8988T (cell line): ENCODE measurements around the gene ACAP2.

ENCODE experiments used
- DNase-seq: peaks from one replicate; pipeline ENCODE4 v3.0.0; 2011

The ACAP2 gene

DNA sequence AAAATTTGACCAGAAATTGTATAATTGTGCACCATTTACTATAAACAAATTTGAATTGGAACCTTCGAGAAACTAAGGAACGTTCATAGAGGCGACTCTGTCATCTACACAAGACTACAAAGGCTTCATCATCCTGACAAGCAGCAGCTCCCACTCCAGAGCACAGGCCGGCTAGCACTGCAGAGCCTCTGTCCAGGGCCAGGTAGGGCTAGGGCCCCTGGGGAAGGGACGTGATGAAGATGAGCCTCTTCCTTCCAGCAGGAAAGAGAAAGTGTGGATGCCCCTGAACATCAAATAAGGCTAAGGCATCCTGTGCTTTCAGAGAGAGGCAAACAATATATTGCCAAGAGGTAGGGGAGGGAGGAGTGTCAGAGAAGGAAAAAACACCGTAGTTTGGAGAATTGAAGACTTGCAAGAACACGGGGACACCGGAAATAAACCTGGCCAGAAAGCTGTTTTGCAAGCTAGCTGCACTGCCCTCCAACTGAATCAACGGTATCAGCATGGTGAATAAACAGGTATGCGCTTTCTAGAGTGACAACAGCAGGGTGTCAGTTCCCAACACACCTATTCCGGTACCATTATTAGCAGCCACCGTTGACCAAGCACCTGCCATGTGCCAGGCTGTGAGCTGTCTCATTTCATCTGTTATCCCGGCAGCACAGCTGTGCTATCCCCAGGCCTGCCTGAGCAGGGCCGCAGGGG is 184.2 kb downstream of the ACAP2 start:
- no peak for DNase-seq

DNA sequence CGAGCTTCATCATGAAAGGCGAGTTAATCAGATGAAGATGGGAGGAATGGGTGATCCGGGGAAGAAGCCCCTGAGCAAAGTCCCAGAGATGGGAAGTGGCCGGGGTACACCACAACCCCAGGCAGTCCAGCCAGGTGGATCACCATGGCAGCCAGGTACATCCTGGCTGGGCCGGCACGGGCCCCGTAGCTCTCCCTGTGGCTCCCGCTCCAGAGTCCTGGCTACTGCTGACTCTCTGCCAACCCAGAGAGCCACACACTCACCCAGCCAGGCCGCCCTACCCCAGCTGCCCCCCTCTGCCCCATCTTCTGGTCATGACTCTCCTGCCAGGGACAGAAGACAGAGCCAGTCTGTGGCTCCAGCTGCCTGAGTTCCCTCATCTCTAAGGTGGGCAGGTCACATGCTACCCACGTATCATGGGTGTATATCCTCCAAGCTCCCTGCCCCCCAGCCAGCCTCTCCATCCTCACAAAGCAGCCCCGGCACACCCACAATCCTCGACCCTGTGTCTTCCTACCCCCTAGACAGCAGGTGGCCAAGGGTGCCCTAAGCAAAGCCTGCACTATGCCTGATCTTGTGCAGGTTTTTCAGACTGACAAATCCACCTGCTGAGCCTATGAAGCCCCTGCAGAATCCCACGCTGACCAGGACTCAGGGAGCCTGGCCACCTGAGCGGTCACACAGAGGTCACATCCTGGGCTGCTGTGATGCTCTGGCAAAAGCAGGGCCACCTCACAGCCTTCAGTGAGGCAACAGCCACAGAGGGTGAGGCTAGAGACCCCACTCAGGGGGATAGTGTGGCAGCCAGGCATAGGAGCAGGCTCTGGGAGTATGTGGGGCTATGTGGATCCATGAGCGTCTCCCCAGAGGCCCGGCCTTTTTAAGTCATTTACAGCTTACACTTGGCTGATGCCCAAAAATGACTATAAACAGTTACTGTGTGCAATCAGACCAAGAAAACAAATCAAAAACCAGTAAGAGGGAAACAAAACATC is 185.1 kb downstream of the ACAP2 start:
- DNase-seq: no peak

GRCh38 chr3:195256639-195257453 is 186.0 kb downstream of the ACAP2 start:
- DNase-seq: no peak

DNA sequence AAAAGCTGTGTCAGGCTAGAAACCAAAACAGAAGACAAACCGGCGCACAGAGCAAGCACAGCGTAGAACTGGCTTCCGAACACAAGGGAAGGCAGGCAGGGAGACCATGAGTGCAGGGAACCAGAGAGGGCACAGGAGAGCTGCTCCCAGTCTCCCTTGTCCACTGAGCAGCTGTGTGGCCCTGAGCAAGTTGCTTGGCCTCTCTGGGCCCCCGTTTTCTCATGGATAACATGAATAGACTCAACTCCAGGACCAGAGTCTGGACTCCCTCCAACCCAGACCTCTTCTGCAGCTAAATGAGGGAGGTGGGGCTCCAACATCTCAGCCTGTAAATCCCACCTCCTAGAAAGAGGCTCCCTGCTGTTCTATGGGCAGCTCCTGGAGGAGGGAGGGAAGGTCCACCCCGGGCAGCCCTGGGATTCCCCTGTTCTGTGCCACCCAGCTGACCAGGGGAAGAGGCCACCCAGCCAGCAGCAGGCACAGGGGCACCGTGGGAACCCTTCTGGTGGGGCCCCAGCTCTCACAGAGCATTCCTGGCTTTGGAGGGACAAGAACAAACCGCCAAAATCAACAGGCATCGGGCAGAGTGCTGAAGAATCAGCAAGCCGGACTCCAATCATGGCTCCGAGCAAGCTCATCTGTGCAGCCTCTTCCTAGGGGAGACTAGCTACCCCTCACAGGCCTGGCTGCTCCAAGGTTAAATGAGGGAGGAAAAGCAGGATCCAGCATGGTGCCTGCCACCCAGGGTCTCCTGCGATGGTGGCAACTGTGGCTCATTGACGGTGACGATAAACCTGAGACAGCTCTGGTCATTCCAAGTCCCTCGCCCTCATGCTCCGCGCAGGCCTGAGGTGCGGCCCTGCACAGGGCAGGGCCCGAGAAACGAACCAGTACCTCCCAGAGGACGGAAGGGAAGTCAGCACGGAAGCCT is 187.0 kb downstream of the ACAP2 start:
- no peak for DNase-seq

GRCh38 chr3:195255176-195255500 is 187.7 kb downstream of the ACAP2 start:
- no peak for DNase-seq

- DNase-seq: no peak
Observed at GRCh38 chr3:195254454-195255175, 188.2 kb downstream of the ACAP2 start.

- DNase-seq: no peak
Observed at GRCh38 chr3:195253923-195254432, 188.8 kb downstream of the ACAP2 start.

DNA sequence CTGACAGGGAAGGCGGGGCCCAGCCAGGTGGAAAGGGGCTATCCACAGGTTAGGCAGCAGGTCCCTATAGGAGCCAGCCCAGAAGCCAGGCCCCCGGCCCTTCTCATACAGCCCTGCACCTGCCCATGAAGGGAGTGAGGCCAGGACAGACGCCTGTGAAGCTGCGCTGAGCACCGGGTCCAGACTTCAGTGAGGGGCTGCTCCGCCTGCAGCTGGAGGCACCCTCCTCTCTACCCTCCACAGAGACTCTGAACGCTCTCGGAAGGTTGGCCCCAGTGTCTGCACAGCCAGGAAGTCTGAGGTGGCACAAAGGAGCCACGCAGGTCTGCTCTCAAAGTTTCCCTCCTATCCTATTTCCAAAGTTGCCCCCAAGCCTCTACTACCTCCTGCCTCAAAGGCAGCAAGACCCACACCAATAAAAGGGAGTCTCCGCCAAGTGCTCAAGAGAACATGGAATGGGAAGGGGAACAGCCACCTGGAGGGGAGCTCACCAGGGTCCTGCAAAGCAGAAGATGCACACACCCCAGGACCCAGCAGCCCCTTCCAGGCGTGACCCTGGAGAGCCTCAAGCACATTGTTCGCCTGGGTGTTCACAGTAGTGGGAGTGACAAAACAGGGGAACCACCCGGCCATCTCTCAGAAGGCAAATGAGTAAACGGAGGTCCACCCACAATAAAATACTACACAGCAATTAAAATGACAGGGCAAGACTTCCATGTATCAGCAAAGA is 191.3 kb downstream of the ACAP2 start:
- DNase-seq: no peak

- DNase-seq: no peak
Observed at GRCh38 chr3:195250473-195251251, 192.2 kb downstream of the ACAP2 start.

DNA sequence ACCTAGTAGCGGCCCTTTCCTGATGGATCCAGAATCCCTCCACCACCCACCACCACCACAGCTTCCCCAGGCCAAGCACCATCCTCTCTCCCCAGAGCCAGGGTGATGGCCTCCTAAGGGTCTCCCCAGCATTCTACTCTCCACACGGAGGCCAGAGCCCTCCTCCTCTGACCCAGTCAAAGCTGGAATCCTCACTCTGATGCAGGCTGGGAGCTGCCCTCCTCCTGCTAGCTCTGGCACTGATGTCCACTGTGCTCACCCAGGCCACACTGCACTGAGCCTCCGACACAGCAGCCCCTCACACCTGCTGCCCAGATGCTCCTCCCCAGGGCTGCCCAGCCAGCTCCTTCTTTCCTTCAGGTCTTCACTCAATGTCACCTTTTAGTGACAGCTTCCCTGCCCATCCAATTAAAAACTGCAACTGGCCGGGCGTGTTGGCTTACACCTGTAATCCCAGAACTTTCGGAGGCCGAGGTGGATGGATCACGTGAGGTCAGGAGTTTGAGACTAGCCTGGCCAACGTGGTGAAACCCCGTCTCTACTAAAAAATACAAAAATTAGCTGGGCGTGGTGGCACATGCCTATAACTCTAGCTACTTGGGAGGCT is 192.9 kb downstream of the ACAP2 start:
- peak; percentile 2 for DNase-seq

- no peak for DNase-seq
Observed at GRCh38 chr3:195249057-195249770, 193.6 kb downstream of the ACAP2 start.

DNA sequence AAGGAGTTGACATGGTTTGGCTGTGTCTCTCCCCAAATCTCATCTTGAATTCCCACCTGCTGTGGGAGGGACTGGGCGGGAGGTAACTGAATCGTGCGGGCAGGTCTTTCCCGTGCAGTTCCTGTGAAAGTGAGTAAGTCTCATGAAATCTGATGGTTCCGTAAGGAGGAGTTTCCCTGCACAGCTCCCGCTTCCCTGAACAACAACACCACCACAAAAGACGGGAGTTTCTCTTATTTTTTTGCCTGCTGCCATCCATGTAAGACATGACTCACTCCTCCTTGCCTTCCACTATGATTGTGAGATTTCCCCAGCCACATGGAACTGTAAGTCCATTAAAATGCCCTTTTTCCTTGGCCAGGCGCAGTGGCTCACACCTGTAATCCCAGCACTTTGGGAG is 194.5 kb downstream of the ACAP2 start:
- DNase-seq: no peak

DNA sequence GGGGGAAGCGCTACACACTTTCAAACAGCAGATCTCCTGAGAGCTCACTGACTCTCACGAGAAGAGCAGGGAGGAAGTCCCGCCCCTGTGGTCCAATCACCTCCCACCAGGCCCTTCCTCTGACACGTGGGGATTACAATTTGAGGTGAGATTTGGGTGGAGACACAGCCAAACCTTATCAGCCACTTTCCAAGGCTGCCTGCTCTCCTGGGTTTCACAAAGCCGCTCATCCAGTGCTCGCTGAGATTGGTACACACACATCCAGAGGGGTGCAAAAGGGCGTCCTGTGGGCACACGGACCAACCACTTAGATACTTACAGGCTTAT is 195.0 kb downstream of the ACAP2 start:
- DNase-seq: no peak

GRCh38 chr3:195247086-195247862 is 195.5 kb downstream of the ACAP2 start:
- DNase-seq: no peak

- DNase-seq: no peak
Observed at GRCh38 chr3:195246581-195246995, 196.2 kb downstream of the ACAP2 start.

DNA sequence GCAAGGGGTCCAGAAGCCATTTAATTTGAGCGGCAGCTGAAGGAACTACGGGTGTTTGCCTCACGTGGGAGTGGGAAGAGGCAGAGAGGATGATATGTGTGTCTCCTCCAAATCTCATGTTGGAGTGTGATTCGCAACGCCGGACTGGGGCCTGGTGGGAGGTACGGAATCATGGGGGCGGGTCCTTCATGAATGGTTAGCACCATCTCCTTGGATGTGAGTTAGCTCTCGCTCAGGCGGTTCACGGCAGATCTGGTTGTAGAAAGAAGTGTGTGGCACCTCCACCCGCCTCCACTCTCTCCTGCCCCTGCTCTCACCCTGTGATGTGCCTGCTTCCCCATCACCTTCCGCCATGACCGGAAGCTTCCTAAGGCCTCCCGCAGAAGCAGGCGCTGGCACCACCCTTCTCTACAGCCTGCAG is 197.3 kb downstream of the ACAP2 start:
- no peak for DNase-seq

DNA sequence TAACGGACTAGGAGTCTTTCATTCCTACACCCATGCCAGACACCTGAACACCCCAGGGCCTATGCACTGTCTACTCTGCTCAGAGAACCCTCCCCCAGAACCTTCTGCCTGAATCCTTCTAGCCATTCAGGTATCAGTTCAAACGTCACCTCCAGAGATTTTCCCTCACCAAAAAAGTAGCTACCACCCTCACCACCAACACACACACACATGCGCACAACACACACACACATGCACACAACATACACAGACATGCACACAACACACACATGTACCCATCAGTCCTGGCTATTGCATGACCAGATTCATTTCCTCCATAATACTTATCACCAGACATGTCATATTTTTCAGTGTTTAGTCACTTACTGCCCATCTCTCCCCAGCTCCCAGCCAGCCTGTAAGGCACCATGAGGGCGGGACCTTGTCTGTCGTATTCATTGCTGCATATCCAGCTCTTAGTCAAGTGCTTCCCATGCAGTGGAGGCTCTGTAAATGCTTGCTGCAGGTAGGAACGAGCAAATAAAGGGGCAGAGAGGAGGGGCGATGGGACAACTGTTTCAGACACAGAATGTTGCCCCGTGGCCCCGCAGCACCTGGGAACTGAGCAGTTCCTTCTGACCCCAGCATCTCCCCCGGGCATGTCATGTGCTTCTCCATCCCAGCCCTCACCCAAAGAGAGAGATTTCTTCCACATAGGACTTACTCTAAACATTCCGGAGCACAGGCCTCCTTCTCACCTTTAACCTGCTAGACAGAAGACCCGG is 201.0 kb downstream of the ACAP2 start:
- no peak for DNase-seq
